GM21576 (cell line): ENCODE measurements around the gene POLR3G.

Experiments used
- ATAC-seq: cut with Tn5 transposase; IDR thresholded peaks from one replicate; pipeline ENCODE4 v1.9.1; 2021; ENCODE audit warnings: mild to moderate bottlenecking, moderate library complexity; ENCODE audit not compliant: unreplicated experiment

POLR3G gene

DNA sequence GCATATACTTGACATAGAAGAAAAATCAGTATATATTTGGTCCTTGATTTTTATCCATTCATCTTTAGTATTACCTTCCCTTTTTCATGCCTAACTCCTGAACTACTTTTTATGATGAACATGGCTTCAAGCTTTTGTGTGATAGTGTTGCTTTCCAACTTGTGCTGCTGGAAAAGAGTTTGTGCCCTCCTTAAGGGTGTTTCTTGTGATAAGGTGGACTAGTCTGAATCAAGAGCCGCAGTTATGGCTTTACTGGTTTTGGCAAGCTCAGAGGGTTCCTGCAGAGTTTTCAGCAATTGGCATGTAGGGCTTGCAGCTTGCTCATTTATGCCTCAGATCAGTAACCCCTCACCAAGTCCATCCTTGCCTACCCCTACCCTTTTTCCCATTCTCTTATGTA is 20.5 kb downstream of the POLR3G start:
- ATAC-seq = no peak

DNA sequence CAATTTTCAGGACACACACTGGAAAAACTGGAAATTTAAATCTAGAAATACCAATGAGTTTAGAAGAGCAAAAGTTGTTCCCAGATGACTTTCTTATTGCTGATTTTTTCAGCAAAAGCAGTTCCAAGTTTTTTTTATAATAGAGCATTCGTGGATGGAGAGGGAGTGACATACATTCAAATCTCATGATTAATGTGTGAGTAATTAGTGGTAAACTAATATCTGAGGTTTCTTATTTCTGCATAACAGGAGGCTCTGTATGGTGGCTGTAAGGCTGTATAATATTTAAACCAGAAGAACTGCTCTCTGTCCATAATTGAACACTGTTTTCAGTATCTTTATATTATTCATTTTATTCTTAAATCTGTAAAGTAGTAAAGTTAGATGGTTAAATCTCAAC is 28.9 kb downstream of the POLR3G start:
- no peak for ATAC-seq

DNA sequence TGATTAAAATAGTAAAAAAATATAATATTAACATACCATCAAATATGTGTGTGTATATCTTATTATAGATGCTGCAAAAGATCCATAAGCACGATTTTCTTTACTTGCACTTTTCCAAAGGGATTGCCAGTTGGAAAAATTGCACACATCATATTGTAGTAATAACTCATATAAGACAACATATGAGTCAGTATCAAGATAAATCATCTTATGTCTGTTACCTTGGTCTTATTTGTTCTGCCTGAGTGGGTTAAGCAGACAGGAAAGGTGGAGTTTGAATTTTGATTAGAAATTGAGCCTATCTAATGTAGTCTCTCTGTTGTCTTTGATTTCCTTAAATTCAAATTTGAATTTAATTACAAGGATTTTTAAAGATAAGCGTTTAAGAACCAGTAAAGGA is 30.1 kb downstream of the POLR3G start:
- ATAC-seq = no peak

DNA sequence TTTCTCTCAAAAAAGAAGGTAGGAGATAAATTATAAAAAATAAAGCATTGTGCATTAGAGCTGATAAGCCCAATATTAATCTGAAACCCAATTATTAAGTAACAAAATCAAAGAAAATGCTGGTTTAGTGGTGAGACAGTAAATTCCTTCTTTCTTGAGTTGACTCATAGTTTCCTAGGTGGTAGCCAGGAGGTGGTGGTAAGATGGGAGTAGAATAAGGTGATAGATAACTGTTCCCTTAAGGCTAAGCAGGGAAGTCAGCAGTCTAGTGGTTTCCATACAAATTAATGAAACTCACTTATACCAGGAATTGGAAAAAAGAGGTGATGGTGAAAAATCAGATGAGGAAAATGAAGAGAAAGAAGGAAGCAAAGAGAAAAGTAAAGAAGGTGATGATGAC is 31.6 kb downstream of the POLR3G start:
- no peak for ATAC-seq

DNA sequence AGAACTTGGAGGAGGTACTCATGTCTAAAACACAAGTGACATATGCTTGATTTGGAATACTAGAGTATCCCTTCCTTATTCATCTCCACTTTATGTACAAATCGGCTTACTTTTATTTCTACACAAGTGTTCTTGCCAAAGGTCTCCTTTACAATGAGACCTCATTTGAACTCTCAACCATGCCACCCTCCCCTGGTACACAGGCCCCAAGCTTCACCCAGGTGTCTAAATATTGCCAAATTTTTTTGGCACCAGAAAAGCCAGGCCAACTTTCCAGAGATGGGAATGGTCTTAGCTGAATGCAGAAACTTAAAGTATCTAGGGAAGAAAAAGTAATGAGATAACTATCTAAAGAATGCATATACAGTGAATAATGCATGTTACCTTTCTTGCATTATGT is 35.8 kb downstream of the POLR3G start:
- ATAC-seq = no peak

DNA sequence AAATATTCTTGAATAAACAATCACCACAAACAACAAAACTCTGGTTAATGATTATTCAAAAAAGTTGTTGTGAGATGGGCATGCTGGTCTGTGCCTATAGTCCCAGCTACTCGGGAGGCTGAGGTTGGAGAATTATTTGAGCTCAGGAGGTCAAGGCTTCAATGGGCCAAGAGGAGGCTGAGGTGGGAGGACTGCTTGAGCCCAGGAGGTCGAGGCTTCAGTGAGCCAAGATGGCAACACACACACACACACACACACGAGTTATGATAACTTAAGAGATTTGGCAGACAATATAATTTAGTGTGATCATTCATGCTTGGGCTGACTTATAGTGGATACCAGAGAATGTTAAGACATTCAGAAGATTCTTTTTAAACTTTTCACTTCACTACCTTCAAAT is 39.9 kb downstream of the POLR3G start:
- no peak for ATAC-seq

DNA sequence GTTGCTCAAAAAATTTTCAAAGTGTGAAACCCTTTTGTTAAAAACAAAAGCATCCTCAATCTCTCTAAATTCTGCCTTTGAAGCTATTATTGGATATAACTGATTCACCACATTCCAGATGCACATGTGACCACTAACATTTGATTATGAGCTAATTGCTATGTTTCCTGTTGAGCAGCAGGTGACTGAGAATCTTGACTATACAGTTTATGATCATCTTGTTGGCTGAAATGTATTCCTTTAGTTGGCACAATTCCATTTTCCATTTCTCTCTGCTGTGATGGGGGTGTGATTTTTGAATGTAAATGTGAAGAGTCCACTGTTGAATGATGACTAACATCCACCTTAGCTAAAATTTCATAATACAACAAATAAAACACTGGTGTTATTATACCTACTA is 44.0 kb downstream of the POLR3G start:
- no peak for ATAC-seq

DNA sequence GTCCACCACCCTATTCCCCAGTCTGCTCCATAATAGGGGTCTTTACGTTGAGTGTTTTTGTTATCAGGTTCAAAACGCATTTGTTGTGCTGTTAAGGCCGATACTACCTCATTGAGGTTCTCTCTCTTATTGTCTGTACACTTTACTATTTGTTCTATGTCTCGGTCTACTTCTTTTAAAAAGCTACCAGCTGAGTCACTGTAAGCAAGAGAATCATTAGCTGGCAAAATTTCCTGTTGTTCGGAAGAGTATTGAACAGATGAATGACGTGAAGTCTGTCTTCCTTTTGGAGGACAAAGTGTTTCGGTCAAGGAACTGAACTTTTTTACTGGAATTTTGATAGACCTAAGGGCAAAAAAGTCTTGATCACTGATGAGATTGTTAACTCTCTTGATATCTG is 44.4 kb downstream of the POLR3G start:
- no peak for ATAC-seq

DNA sequence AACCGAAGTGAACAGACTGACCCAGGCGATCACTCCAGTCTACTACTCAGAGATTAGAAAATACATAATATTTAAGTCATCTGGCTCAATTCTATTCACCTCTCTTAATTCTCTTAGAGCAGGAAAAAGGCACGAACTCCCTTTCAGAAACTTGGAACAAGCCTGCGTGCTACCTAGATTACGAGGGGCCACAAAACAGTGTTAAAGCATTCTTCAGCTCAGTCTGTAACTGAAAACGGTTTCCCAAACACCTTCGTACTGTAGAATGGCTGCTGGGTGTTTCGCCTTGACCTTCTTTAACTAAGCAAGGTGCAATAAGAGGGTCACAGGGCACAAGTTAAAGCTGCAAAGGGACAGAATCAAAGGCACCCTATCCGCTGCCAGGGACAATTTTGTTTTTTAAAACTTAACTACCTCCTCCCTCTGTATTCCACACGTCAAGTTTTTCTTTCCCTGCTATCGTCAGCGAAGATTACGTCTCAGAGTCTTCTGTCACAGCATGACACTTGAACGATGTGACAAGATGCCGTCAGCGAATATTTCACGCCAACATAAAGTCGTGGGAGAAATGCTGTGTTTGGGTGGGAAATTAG is 54.0 kb downstream of the POLR3G start:
- peak; percentile 0 for ATAC-seq

DNA sequence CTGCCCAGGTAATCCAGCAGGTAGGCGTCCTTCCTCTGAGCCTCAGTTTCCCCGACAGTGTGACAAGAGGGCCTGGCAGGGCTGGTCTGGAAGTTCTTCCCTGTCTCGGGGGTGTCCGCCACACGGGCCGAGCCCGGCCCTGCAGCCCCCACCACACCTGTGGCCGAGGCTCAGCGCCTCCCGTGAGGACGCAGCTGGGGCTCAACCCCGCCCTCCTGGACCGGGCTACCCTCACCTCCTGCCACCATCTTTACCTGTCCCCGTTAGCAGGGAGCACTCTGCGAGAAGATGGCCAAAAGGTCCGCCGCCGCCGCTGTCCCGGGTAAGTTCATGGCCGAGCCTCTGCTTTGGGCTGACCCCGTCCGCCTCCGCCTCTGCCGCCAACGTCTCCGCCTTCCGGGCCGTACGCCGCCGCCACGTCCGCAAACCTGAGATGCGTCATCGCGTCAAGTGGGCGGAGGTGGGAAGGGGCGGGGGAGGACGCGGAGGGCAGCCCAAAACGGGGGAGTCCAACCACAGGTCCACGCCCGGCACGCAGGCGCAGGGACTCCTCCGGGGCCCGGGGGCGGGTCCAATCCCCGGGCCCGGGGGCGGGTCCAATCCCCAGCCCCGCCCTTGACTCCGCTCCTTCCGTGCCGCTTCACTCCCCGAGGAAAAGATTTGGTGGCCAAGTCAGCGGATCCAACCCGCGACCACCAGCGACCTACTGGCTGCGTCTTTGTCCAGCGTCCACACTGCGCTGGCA is 54.7 kb downstream of the POLR3G start, which contains the start of gene LYSMD3:
LYSMD3 (minus strand) TSS at position 391 of the 745 bp plus-strand sequence. CDS start 4,295 bp downstream, outside the sequence.
- ATAC-seq = peak; percentile 90

DNA sequence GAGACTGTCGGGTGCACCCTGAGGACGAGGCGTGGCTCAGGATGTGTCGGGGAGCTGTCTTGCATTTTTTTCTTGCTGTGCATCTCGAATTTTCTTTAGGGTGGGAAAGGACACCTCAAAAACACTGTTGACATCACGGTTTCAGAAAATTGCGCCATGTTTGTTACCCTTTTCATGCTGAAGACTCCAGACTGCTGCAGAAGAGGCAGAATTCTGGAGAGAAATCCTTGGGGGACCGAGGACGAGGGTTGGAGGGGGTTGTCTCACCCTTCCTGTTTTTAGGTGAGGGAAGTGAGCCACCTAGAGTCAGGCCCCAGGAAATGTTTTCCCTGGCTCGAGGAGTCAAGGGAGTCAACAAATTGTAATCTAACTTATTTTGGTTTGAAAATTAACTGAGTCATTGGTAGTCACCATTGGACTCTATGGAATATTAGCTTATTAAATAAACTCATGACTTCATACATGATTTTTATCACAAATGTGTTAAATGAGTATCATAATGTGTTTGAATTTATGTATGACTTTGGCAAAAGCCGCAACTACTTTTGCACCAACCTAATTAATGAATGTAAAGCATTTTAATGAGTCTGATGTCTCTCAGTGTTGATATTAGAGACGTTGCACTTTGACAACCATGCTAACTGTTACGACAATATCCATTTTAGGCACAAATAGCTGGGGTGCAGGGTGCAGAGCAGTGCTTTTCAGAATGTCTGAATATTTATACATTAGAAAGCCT is 55.4 kb downstream of the POLR3G start:
- peak; percentile 45 for ATAC-seq

DNA sequence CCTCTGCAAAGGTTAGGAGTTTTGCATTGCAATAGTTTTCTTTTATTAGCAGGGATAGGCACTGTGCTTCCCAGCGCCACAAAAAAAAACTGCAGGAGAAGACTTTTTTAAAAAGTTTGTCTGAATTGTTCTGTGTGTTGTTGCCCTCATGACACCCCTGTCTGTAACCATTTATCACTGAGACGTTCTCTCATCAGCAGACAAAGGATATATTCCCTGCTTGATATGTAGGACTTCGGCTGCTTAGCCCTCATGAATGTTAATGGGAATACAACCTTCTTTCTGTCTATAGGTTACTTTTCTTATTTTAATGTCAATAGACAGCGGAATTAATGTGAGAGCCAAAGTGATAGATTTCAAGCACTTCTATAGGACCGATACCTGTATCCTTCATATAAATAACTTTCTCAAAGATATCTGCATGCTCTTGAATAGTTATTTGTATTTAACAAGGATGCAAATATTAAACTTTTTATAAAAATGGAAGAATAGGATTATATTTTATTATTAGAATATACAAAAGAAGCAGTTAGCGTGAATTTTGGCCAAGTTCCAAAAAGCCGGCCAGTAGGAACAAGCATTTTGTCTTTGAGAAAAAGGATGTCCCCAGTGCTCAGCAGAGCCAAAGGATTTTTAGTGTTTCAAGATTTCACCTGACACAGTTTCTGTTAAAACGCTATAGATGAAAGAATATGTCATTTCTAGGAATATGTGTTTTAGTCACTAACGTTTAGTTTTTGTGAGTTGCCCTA is 56.2 kb downstream of the POLR3G start:
- ATAC-seq = no peak

DNA sequence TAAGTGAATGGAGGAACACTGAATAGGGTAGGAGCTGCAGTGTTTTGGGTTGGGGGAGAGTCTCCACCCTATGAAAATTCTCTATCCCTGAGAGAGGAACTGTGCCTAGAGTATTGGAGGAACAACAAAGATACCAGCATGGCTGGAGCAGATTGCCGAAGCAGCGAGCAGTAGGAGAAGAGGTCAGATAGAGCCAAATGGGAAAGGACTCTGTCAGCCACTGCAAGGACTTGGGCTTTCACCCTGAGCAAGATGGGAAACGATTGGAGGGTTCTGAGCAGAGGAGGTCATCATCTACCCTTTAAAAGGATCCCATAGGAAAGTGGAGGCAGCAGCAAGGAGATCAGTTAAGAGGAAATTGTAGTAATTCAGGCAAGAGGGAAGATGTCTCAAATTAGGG is 59.1 kb downstream of the POLR3G start:
- no peak for ATAC-seq

DNA sequence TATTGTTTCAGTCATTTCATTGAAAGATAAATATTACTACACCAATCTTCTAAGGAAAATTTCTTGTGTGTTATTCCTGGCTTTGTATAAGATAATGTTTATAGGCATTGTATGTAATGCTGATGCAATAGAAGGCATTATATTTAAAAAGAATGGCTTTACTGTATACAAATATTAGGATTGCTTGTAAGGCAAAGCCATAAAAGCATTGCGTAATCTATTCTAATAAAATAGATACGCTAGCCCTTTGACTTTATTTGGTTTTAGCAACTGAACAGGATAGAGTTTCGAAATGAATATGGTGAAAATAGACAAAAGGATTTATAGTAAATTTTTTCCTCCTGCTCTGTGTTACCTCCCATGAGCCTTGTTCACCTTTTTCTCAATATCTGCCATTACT is 60.3 kb downstream of the POLR3G start:
- ATAC-seq = no peak

DNA sequence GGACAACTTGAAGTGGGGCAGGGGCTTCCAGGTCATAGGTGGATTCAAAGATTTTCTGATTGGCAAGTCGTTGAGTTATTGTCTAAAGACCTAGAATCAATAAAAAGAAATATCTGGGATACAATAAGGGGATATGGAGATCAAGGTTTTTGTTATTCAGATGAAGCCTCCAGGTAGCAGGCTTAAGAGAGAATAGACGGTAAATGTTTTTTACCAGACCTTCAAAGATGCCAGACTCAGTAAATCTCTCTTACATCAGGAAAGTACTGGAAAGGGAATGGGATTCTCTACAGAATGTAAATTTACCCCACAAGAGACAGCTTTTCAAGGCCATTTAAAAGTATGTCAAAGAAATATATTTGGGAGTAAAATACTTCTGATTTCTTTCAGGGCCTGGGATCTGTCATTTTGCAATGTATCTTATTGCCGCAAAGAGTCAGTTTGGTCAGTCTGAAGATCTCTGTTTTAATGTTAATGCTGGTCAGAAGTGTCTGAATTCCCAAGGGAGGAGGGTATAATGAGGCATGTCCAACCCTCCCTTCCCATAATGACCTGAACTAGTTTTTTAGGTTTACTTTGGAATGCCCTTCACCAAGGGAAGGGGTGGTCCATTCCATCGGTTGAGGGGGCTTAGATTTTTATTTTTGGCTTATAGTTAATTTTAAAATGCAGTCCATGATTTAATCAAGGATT is 68.3 kb downstream of the POLR3G start:
- no peak for ATAC-seq

DNA sequence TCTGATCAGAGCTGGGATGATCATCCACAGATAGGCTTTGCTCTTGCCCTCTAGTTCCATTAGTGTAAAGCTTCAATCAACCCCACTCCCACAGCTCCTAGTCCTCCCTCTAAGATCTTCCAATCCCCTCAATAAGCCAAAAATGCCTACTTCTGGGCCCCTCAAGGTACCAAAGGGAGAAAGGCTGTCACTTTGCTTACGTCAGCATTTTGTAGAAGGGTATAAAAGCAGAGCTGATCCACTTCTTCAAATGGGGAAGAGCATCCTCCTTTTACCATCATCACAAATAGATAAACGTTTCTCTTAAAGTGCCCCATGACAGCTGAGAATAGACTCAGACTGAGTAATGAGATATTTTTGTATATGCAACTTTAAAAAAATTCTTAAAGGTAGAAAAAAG is 70.8 kb downstream of the POLR3G start:
- no peak for ATAC-seq

DNA sequence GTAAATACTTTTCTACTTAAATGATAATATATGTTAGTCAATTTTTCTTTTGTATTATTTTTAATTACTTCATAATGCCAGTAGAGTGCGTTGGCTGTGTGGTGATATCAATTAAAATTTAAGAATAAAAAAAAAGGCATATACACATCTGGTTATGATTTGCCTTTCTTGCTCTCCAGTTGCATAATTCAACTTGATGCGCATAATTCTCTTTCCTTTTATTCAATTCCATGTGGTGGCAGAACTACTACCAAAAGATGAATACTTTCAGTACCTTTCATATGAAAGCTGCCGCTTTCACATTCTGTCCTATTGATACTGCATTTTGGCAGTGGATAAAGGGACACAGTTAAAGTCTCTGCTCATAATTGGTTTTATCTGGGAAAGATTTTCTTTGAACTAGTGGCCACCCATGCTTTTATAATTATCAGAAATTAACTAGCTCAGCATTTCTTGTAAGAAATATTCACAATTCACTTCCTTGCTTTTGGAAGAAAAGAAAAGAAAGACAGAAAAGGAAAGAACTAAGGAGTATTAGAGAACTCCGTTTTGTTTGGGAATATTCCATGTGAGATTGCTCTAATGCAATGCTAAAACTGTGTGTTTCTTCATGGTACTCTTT is 71.7 kb downstream of the POLR3G start:
- no peak for ATAC-seq

DNA sequence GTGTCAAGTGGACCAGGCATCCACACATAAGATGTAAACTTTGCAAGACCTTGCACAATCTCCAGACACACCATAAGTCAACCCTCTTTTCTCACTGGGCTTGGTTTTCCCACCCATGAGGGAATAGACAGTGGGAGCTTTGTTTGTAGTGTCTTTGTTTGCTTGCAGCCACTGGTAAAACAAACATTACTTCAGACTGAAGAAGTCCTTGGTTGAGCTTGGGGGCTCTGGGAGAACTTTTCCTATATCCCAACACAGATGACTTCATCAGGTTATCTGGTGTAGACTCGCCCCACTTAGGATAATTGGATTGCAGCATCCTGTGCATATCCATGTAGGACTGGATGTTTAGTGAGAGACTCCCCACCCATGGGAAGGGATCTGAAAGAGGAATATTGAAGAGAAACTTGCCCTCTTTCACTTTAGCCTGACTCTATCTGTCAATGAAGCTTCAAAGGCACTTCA is 72.4 kb downstream of the POLR3G start:
- ATAC-seq = no peak

DNA sequence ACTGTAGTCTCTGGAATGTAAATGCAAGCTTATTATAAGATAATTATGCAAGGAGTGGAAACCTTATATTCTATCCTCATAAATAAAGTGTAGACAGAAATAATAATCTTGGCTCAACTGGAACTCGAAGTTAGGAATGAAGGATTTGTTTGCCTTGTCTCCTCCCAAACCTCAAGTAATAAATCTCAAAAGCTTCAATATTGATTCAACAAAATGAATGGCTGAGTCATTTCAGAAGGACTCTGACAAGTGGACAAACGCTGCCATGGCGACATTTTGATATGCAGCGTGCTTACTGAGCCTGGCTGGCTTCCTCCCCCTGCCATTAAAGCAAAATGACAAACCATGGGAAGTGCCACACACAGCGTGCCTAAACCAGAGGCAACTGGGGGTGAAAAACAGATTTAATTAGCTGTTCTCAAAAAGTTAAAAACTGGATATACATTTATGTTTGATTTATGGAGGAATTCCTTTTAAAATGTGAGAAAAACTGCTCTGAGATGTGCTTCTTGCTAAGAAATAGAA is 73.5 kb downstream of the POLR3G start:
- ATAC-seq = no peak

DNA sequence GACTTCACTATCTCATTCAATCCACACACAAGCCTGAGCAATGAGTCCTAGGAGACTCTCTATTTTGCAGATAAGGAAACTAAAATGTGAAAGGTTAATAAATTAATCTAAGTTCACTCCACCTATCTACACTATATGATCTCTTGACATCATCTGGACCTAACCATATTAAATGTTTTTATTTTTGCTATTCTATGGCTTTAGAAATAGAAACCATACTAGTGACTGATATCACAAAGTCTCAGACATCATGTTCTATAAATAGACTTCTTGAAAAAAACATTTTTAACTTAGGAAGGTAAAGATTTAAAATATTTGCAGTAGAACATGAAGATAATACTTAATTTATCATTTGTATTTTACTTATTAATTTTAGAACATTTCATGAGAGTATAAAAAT is 74.6 kb downstream of the POLR3G start:
- no peak for ATAC-seq
